ENCODE measurements around the gene ABCB8.

ABCB8 gene

DNA sequence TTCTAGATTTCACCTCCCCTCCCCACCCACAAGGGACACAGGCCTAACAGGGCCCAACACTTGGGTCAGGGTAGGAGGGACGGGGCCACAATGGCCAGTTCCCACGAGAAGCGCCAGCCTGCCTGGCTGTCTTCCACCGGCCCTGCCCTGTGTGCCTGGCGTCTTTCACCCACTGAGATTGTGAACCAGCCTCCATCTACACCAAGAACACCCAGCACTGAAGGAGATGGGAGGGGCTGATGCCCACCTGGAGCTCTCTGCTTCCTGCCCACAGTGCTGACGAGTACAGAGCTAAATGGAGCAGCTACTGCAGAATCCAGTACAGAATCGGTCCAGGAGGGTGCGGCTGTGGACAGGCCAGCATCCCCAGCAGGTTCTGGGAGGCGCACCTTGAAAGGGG lies 17.7 kb downstream of the ABCB8 start:
- no peak overlapping the region for H3K4me3 ChIP-seq (ENCODE audit: control insufficient read depth, low read depth, low read length)
- no peak for DNase-seq (ENCODE audit: low read depth)
- TF ChIP-seq CTCF (IDR thresholded peaks at IDR 0.05; ENCODE audit: control insufficient read depth, insufficient read depth, low read depth, low read length, missing control alignments) = no peak

DNA sequence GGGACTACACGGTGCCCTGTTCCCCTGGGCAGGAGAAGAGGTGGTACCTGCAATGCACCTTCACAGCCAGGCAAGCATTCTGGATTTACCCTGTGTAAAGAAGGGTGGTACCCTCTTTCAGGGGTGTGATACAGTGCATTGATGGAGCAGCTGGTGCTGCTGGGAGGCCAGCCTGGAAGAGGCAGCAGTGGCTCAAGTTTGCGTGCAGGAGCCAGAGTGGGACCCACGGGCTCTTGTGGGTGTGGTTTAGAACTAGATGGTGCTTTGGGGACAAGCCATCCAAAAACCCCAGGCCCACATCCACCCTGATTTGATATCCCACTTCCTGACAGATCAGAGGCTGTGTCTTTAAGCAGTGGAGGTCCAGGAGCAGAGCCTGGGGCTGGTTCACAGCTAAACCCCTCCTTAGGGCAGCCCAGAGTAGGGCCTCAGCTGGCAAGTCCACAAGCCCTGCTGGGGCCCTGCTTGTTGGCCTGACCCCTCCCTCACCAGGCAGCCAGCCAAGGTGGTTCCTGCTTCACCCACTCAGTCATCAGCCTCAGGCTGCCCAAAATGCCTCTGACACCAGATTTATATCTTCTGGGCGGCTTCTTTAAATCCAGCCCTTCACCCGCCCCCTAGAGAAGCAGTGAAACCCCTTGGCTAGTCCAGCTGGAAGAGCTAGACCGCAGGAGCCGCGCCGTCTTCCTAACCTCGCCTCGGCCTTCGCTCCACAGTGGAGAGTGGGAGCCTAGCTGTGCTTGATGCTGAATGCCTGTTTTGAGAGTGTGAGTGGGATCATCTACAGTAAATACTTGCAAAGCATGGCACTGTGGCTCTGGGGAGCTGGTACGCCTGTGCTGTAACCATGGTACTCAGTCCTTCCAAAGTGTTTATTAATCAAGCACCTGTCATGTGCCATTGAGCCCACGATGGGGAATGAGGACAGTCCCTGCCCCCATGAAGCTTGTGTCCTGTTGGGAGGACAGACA lies 18.6 kb downstream of the ABCB8 start:
- TF ChIP-seq CTCF (IDR thresholded peaks at IDR 0.05; ENCODE audit: control insufficient read depth, insufficient read depth, low read depth, low read length, missing control alignments) = no peak
- H3K4me3 ChIP-seq (ENCODE audit: control insufficient read depth, low read depth, low read length) = no peak overlapping the region
- DNase-seq (ENCODE audit: low read depth) = no peak

DNA sequence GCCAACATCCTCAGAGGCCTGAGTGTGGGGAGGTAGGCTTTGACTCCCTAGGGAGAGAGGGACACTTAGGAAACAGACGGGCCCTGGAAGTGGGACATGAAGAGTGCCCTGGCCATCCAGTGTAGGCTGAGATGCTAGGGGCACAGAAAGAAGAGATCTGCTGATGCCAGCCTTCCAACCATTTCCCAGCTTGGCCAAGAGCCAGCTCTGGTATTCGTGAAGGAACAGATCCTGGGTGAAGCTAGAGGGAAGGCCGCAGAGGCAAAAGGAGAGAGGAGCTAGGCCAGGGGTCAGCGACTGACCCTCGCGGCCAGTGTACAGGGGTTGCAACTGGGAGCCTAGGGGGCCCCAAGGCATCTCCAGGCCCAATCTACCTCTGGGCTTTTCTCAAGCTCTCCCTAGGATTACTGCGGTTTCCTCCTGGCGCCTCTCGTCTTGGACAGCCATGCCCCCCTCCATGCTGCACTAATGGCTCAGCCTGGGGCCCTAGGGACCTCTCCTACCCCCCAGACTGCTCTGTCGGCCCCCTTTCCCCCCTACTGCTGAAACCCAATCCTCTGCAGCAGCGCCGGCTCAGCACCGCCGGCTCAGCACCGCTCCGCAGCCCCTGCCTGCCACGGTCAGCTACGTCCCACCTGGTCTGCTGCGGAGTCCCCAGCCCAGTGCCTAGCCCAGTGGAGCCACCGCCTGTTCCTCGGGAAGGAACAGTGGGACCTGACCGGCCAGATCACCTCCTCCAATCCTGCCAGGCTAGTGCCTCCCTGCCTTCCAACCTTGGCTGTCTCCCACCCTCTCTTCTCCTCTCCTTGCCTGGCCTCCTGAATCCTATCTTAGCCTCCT lies 19.9 kb downstream of the ABCB8 start, which contains the start of gene ASIC3:
TSS of gene ASIC3 (plus strand) at position 556 of the 840 bp plus-strand sequence. CDS start 355 bp downstream, outside the sequence.
- no peak for DNase-seq (ENCODE audit: low read depth)
- TF ChIP-seq CTCF (IDR thresholded peaks at IDR 0.05; ENCODE audit: control insufficient read depth, insufficient read depth, low read depth, low read length, missing control alignments) = no peak

GRCh38 chr7:151048911-151049463 lies 20.7 kb downstream of the ABCB8 start:
- no peak for TF ChIP-seq CTCF (IDR thresholded peaks at IDR 0.05; ENCODE audit: control insufficient read depth, insufficient read depth, low read depth, low read length, missing control alignments)
- DNase-seq (ENCODE audit: low read depth) = no peak
- no peak overlapping the region for H3K4me3 ChIP-seq (ENCODE audit: control insufficient read depth, low read depth, low read length)

More for the DNA sequence above, 19.9 kb downstream of the ABCB8 start, which contains the start of gene ASIC3:
- no peak within 1 kb of the TSS for H3K4me3 ChIP-seq (ENCODE audit: control insufficient read depth, low read depth, low read length)

DNA sequence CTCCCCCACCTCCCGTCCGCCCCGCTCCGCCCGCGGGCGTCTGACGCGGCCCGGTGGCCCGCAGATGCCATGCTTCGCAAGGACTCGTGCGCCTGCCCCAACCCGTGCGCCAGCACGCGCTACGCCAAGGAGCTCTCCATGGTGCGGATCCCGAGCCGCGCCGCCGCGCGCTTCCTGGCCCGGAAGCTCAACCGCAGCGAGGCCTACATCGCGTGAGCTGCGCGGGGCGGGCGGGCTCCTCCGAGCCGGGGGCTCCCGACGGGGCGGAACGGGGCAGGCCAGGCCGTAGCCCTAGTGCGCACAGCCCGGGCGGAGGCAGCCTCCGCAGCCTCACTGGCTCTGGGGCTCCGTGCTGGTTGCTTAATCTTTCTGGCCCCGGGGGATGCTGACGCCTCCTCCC lies 22.9 kb downstream of the ABCB8 start:
- DNase-seq (ENCODE audit: low read depth) = no peak
- TF ChIP-seq CTCF (IDR thresholded peaks at IDR 0.05; ENCODE audit: control insufficient read depth, insufficient read depth, low read depth, low read length, missing control alignments) = no peak
- no peak overlapping the region for H3K4me3 ChIP-seq (ENCODE audit: control insufficient read depth, low read depth, low read length)

DNA sequence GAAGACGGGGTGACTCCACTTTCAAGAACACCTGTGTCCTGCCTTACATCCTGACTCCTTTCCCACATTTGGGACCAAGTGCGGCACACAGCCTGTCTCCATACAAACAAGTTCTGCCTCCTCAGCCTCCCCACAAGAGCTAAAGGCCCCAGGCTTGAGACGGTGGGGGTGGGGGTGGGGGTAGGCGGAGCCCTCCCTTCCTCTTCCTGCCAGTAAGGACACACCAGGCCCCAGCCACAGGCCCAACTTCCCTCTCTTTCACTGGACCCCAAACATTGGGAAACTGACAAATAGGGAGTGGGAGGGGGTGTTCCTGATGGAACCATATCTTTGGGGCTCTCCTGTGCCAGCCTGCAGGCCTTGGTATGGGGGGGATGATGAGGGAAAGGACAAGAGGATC lies 24.8 kb downstream of the ABCB8 start:
- no peak for TF ChIP-seq CTCF (IDR thresholded peaks at IDR 0.05; ENCODE audit: control insufficient read depth, insufficient read depth, low read depth, low read length, missing control alignments)
- no peak for DNase-seq (ENCODE audit: low read depth)
- no peak overlapping the region for H3K4me3 ChIP-seq (ENCODE audit: control insufficient read depth, low read depth, low read length)
